Measurements from ENCODE around the gene ZNF282.
"Not testable (repeated sequence)": the region's sequence is repeated elsewhere in the genome, so short reads cannot be mapped to it uniquely, and the experiment has no call there.

Gene ZNF282

DNA sequence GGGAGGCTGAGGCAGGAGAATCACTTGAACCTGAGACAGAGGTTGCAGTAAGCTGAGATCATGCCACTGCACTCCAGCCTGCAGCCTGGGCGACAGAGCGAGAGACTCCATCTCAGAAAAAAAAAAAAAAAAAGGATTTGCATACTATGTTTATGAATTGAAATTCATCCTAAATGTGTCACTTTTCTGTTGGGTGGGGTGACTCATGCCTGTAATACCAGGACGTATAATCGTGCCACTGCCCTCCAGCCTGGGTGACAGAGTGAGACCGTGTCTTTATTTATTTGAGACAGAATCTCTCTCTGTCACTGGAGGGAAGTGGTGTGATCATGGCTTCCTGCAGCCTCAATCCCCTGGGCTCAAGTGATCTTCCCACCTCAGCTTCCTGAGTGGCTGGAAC, 49.9 kb downstream of the ZNF282 start:
- H3K27ac ChIP-seq (ENCODE audit: low read length): no peak overlapping the region
- H3K27me3 ChIP-seq (ENCODE audit: insufficient read depth, low read length, poor library complexity): no peaks in the 10 kb centered on the region
- TF ChIP-seq, protein P1, sequence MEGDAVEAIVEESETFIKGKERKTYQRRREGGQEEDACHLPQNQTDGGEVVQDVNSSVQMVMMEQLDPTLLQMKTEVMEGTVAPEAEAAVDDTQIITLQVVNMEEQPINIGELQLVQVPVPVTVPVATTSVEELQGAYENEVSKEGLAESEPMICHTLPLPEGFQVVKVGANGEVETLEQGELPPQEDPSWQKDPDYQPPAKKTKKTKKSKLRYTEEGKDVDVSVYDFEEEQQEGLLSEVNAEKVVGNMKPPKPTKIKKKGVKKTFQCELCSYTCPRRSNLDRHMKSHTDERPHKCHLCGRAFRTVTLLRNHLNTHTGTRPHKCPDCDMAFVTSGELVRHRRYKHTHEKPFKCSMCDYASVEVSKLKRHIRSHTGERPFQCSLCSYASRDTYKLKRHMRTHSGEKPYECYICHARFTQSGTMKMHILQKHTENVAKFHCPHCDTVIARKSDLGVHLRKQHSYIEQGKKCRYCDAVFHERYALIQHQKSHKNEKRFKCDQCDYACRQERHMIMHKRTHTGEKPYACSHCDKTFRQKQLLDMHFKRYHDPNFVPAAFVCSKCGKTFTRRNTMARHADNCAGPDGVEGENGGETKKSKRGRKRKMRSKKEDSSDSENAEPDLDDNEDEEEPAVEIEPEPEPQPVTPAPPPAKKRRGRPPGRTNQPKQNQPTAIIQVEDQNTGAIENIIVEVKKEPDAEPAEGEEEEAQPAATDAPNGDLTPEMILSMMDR (IDR thresholded peaks at IDR 0.05; ENCODE audit: borderline replicate concordance, extremely low read depth, low read length, poor library complexity, severe bottlenecking): no peak
- no peak for TF ChIP-seq EZH2 (IDR thresholded peaks at IDR 0.05; ENCODE audit: borderline replicate concordance, low read depth, low read length, severe bottlenecking)
- ATAC-seq (ENCODE audit: insufficient read depth, low read depth): no peak
- peaks cover 8% of the 10 kb centered on the region for H3K9me3 ChIP-seq (ENCODE audit: insufficient read depth, low read length, severe bottlenecking)
- H3K4me3 ChIP-seq (ENCODE audit: low read depth in 1 of 2, low read length in 2 of 2): no peak overlapping the region
- peaks cover 20% of the 10 kb centered on the region; the same call in 1 of the 2 replicates for H4K20me1 ChIP-seq (ENCODE audit: insufficient read depth, low read length)
- DNase-seq: no peak
- H3K4me1 ChIP-seq (ENCODE audit: insufficient read depth, low read length): peaks cover 15% of the 10 kb centered on the region
- H2AFZ ChIP-seq (ENCODE audit: low read depth, low read length): no peak overlapping the region
- H3K36me3 ChIP-seq (ENCODE audit: insufficient read depth, low read length): peaks cover 35% of the 10 kb centered on the region
- H3K4me2 ChIP-seq (ENCODE audit: insufficient read depth, low read length): no peak overlapping the region
- no peak overlapping the region for H3K9ac ChIP-seq (ENCODE audit: low read depth, low read length)
- peaks cover 86% of the 10 kb centered on the region for H3K79me2 ChIP-seq (ENCODE audit: insufficient read depth, low read length)

GRCh38 chr7:149245744-149246143, 50.4 kb downstream of the ZNF282 start:
- Histone ChIP-seq H3K9me3 (ENCODE audit: insufficient read depth, low read length, severe bottlenecking) (peaks cover 8% of the 10 kb centered on the region), H3K4me1 (ENCODE audit: insufficient read depth, low read length) (peaks cover 10% of the 10 kb centered on the region), H4K20me1 (ENCODE audit: insufficient read depth, low read length) (peaks cover 21% of the 10 kb centered on the region; the same call in 1 of the 2 replicates), H3K9ac (ENCODE audit: low read depth, low read length) (no peak overlapping the region), H2AFZ (ENCODE audit: low read depth, low read length) (no peak overlapping the region), H3K36me3 (ENCODE audit: insufficient read depth, low read length) (peaks cover 40% of the 10 kb centered on the region), H3K4me3 (ENCODE audit: low read depth in 1 of 2, low read length in 2 of 2) (no peak overlapping the region), H3K79me2 (ENCODE audit: insufficient read depth, low read length) (peaks cover 81% of the 10 kb centered on the region), H3K27ac (ENCODE audit: low read length) (no peak overlapping the region), H3K27me3 (ENCODE audit: insufficient read depth, low read length, poor library complexity) (no peaks in the 10 kb centered on the region), H3K4me2 (ENCODE audit: insufficient read depth, low read length) (no peak overlapping the region)
- TF ChIP-seq, protein P1 (IDR thresholded peaks at IDR 0.05; ENCODE audit: borderline replicate concordance, extremely low read depth, low read length, poor library complexity, severe bottlenecking): no peak
- TF ChIP-seq EZH2 (IDR thresholded peaks at IDR 0.05; ENCODE audit: borderline replicate concordance, low read depth, low read length, severe bottlenecking): no peak
- no peak for ATAC-seq (ENCODE audit: insufficient read depth, low read depth)
- no peak for DNase-seq

- Histone ChIP-seq H4K20me1 (ENCODE audit: insufficient read depth, low read length) (peaks cover 23% of the 10 kb centered on the region; the same call in 1 of the 2 replicates), H3K4me2 (ENCODE audit: insufficient read depth, low read length) (no peak overlapping the region), H3K4me3 (ENCODE audit: low read depth in 1 of 2, low read length in 2 of 2) (no peak overlapping the region), H3K27ac (ENCODE audit: low read length) (no peak overlapping the region), H3K9me3 (ENCODE audit: insufficient read depth, low read length, severe bottlenecking) (no peaks in the 10 kb centered on the region), H3K36me3 (ENCODE audit: insufficient read depth, low read length) (peaks cover 55% of the 10 kb centered on the region), H3K27me3 (ENCODE audit: insufficient read depth, low read length, poor library complexity) (no peaks in the 10 kb centered on the region), H2AFZ (ENCODE audit: low read depth, low read length) (no peak overlapping the region), H3K4me1 (ENCODE audit: insufficient read depth, low read length) (no peaks in the 10 kb centered on the region), H3K9ac (ENCODE audit: low read depth, low read length) (no peak overlapping the region), H3K79me2 (ENCODE audit: insufficient read depth, low read length) (peaks cover 53% of the 10 kb centered on the region)
- DNase-seq: no peak
- ATAC-seq (ENCODE audit: insufficient read depth, low read depth): no peak
- TF ChIP-seq, protein P1 (IDR thresholded peaks at IDR 0.05; ENCODE audit: borderline replicate concordance, extremely low read depth, low read length, poor library complexity, severe bottlenecking): no peak
- TF ChIP-seq EZH2 (IDR thresholded peaks at IDR 0.05; ENCODE audit: borderline replicate concordance, low read depth, low read length, severe bottlenecking): no peak
Observed at GRCh38 chr7:149248777-149249176, 53.4 kb downstream of the ZNF282 start.

- Histone ChIP-seq H4K20me1 (ENCODE audit: insufficient read depth, low read length) (peaks cover 26% of the 10 kb centered on the region; the same call in 1 of the 2 replicates), H3K79me2 (ENCODE audit: insufficient read depth, low read length) (peaks cover 42% of the 10 kb centered on the region), H3K36me3 (ENCODE audit: insufficient read depth, low read length) (peaks cover 64% of the 10 kb centered on the region)
- not testable (repeated sequence) for H3K9ac ChIP-seq (ENCODE audit: low read depth, low read length); DNase-seq; H3K4me3 ChIP-seq (ENCODE audit: low read depth in 1 of 2, low read length in 2 of 2); ATAC-seq (ENCODE audit: insufficient read depth, low read depth); H3K9me3 ChIP-seq (ENCODE audit: insufficient read depth, low read length, severe bottlenecking); H2AFZ ChIP-seq (ENCODE audit: low read depth, low read length); H3K27ac ChIP-seq (ENCODE audit: low read length); H3K4me1 ChIP-seq (ENCODE audit: insufficient read depth, low read length); H3K27me3 ChIP-seq (ENCODE audit: insufficient read depth, low read length, poor library complexity); H3K4me2 ChIP-seq (ENCODE audit: insufficient read depth, low read length)
Observed at GRCh38 chr7:149250151-149250550, 54.8 kb downstream of the ZNF282 start.

DNA sequence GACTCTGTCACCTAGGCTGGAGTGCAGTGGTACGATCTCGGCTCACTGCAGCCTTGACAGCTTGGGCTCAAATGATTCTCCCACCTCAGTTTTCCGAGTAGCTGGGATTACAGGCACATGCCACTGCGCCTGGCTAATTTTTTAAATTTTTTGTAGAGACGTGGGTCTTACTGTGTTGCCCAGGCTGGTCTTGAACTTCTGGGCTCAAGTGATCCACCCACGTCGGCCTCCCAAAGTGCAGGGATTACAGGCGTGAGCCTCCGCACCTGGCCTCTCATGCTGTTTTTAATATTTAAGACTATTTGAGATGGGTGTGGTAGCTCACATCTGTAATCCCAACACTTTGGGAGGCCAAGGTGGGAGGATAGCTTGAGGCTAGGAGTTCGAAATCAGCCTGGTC, 56.2 kb downstream of the ZNF282 start:
- Histone ChIP-seq H3K79me2 (ENCODE audit: insufficient read depth, low read length) (peaks cover 29% of the 10 kb centered on the region), H4K20me1 (ENCODE audit: insufficient read depth, low read length) (peaks cover 21% of the 10 kb centered on the region; the same call in 1 of the 2 replicates), H3K36me3 (ENCODE audit: insufficient read depth, low read length) (peaks cover 63% of the 10 kb centered on the region)
- not testable (repeated sequence) for H3K4me3 ChIP-seq (ENCODE audit: low read depth in 1 of 2, low read length in 2 of 2); H3K4me2 ChIP-seq (ENCODE audit: insufficient read depth, low read length); H3K4me1 ChIP-seq (ENCODE audit: insufficient read depth, low read length); H3K9me3 ChIP-seq (ENCODE audit: insufficient read depth, low read length, severe bottlenecking); H3K9ac ChIP-seq (ENCODE audit: low read depth, low read length); DNase-seq; ATAC-seq (ENCODE audit: insufficient read depth, low read depth); H3K27ac ChIP-seq (ENCODE audit: low read length); H2AFZ ChIP-seq (ENCODE audit: low read depth, low read length); H3K27me3 ChIP-seq (ENCODE audit: insufficient read depth, low read length, poor library complexity)

Measured in DND-41 (cell line).